Fibroblast of skin of scalp (primary cell): ENCODE results near the gene NECAB2.

Source experiments
- DNase-seq: peaks from one replicate; pipeline ENCODE4 v3.0.0-alpha.2; 2013

NECAB2 gene

GRCh38 chr16:84027625-84028024 lies 59.6 kb downstream of the NECAB2 start:
- no peak for DNase-seq

- no peak for DNase-seq
Observed at GRCh38 chr16:84029297-84030047, 61.4 kb downstream of the NECAB2 start.

- DNase-seq = no peak
Observed at GRCh38 chr16:84031556-84031955, 63.5 kb downstream of the NECAB2 start.

GRCh38 chr16:84032458-84033178 lies 64.6 kb downstream of the NECAB2 start:
- DNase-seq = no peak

- DNase-seq = no peak
Observed at GRCh38 chr16:84033251-84034195, 65.5 kb downstream of the NECAB2 start.

- DNase-seq = no peak
Observed at GRCh38 chr16:84034516-84034915, 66.5 kb downstream of the NECAB2 start.

GRCh38 chr16:84036131-84036530 lies 68.1 kb downstream of the NECAB2 start:
- no peak for DNase-seq

- no peak for DNase-seq
Observed at GRCh38 chr16:84036982-84037425, 69.0 kb downstream of the NECAB2 start.

- no peak for DNase-seq
Observed at GRCh38 chr16:84038469-84038868, 70.4 kb downstream of the NECAB2 start.

- no peak for DNase-seq
Observed at GRCh38 chr16:84039696-84040095, 71.7 kb downstream of the NECAB2 start.

- DNase-seq = no peak
Observed at GRCh38 chr16:84040226-84040822, 72.3 kb downstream of the NECAB2 start.

GRCh38 chr16:84040823-84041820 lies 73.1 kb downstream of the NECAB2 start:
- peak; percentile 53 for DNase-seq

- DNase-seq = no peak
Observed at GRCh38 chr16:84041881-84042280, 73.8 kb downstream of the NECAB2 start.

- no peak for DNase-seq
Observed at GRCh38 chr16:84042308-84042878, 74.3 kb downstream of the NECAB2 start, which contains the start of gene SLC38A8. TSS of gene SLC38A8 (minus strand) at chr16:84042795. CDS start at chr16:84042157, 638 bp downstream.

GRCh38 chr16:84042879-84043485 lies 74.9 kb downstream of the NECAB2 start:
- DNase-seq = no peak

GRCh38 chr16:84043486-84044117 lies 75.6 kb downstream of the NECAB2 start:
- DNase-seq = no peak

GRCh38 chr16:84044118-84044488 lies 76.1 kb downstream of the NECAB2 start:
- peak; percentile 23 for DNase-seq

- no peak for DNase-seq
Observed at GRCh38 chr16:84045001-84045817, 77.2 kb downstream of the NECAB2 start.
